ENCODE results near the gene ROR2.

- TF ChIP-seq CTCF (conservative IDR thresholded peaks at IDR 0.05; ENCODE audit: low read depth, low read length) = no peak
- TF ChIP-seq EZH2 (IDR thresholded peaks at IDR 0.05; ENCODE audit: low read length, unreplicated experiment) = no peak
- no peak for TF ChIP-seq EZH2phosphoT487 (IDR thresholded peaks at IDR 0.05; ENCODE audit: borderline replicate concordance, low read length)
These were observed 327.0 kb downstream of the ROR2 start for GRCh38 chr9:91623004-91623403.

Data from PC-3 (cell line).